WI38 (cell line): ENCODE results near the gene C6orf58.

Experiments
- H3K4me3 ChIP-seq: 2 replicates; pipeline ENCODE4 v1.5.1; 2011; ENCODE audit warnings: low read depth, mild to moderate bottlenecking, control low read depth, low read length
- TF ChIP-seq, protein P1 (sequence below): IDR thresholded peaks from 2 replicates; pipeline ENCODE4 v1.5.1; 2012; ENCODE audit warnings: low read depth, mild to moderate bottlenecking, control low read depth, low read length

C6orf58 gene

DNA sequence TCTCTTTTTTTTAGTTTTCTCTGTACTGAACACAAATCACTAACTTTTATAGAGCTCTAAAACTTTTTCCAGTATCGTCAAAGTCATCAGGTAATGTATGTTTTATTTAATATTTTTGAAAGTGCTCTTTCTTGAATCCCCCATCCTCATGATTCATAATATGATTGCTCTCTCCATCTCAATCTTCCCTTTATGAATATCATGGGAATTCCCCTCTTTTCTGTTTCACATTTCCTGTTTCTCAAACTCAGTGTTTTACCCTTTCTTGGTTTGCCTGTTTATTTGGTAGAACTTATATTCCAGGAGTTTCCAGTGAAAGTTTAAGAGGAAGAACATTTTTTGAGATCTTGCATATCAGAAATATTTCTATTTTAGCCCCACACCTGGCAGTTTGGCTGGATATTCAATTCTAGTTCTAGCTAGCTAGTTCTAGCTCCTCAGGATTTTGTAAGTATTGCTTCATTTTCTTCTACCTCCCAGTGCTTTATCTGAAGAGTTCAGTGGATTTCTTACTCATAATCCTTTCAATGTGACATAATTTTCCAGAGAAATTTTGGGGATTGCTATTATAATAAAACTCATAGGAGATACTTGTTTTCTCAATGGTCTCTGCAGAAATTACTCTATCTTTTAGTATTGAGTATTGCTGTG, 6.1 kb upstream of the C6orf58 start:
- TF ChIP-seq, protein P1, sequence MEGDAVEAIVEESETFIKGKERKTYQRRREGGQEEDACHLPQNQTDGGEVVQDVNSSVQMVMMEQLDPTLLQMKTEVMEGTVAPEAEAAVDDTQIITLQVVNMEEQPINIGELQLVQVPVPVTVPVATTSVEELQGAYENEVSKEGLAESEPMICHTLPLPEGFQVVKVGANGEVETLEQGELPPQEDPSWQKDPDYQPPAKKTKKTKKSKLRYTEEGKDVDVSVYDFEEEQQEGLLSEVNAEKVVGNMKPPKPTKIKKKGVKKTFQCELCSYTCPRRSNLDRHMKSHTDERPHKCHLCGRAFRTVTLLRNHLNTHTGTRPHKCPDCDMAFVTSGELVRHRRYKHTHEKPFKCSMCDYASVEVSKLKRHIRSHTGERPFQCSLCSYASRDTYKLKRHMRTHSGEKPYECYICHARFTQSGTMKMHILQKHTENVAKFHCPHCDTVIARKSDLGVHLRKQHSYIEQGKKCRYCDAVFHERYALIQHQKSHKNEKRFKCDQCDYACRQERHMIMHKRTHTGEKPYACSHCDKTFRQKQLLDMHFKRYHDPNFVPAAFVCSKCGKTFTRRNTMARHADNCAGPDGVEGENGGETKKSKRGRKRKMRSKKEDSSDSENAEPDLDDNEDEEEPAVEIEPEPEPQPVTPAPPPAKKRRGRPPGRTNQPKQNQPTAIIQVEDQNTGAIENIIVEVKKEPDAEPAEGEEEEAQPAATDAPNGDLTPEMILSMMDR = no peak
- no peak overlapping the region for H3K4me3 ChIP-seq

DNA sequence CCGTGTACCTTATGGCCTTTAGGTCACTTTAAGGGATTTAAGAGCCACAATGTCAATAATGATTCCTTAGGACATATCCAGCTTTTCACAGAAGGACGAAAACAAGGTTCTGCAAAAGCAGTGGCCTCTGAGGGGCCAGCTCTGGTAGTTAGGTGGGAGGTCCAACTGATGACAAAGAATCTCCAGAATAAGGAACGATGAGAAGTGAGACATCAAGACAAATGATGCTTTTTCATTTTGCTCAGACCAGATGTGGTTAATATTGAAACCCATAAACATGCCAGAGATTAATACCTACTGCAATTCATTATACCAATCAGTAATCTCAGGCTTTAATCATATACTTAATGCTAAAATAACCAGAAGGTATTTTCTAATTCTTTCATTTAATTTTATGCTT, 1.9 kb downstream of the C6orf58 start:
- TF ChIP-seq, protein P1 = no peak
- no peak overlapping the region for H3K4me3 ChIP-seq

GRCh38 chr6:127581576-127581975, 4.6 kb downstream of the C6orf58 start:
- H3K4me3 ChIP-seq = no peak overlapping the region
- TF ChIP-seq, protein P1 = no peak

GRCh38 chr6:127582777-127583462, 5.9 kb downstream of the C6orf58 start:
- H3K4me3 ChIP-seq = no peak overlapping the region
- TF ChIP-seq, protein P1 = no peak

- TF ChIP-seq, protein P1 = no peak
These were observed 8.1 kb downstream of the C6orf58 start for GRCh38 chr6:127585123-127585522.

DNA sequence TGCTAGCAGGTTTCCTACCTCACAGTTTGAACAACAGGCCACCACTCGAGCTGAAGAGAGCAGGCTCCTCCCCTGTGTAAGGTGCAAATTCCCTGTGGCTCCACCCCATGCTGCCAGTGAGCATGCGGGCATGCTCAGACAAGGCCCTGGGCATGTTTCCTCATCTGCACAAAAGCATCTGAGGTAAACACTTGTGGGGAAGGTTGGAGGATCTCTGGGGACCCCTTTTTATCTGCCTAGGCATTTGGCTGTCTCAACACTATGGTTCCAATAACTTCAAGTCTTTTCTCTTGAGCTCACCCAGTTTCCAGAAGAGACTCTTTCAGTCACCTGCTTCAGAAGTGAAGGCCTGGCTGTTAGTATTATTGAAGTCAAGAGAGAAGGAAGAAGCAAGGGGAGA, 9.4 kb downstream of the C6orf58 start:
- TF ChIP-seq, protein P1 = no peak

More at GRCh38 chr6:127585123-127585522, 8.1 kb downstream of the C6orf58 start:
- H3K4me3 ChIP-seq = no peak overlapping the region

GRCh38 chr6:127587875-127588274, 10.9 kb downstream of the C6orf58 start:
- TF ChIP-seq, protein P1 = no peak
- no peak overlapping the region for H3K4me3 ChIP-seq

More for the DNA sequence above, 9.4 kb downstream of the C6orf58 start:
- no peak overlapping the region for H3K4me3 ChIP-seq
